Spleen (tissue), 7 donors: ENCODE measurements around the gene COX4I2.

Experiments
- POLR2AphosphoS5 ChIP-seq, 3 donors: sonication (generic); formaldehyde crosslinking; IDR thresholded peaks; one replicate each; pipeline ENCODE4 v1.5.1; 2017; ENCODE audit warnings: antibody characterized with exemption in 3 of 3
- TF ChIP-seq, protein P1 (sequence below), 11 experiments: fragments of 200-600 bp in 7 of 11; fragments of 450-650 bp in 4 of 11; sonication (generic) in 4 of 11; IDR thresholded peaks in 8 of 11; conservative IDR thresholded peaks in 3 of 11; 1 replicate in 7 of 11; 2 replicates in 4 of 11; pipeline versions ENCODE4 v1.4.0 to v1.8.0; 2016 to 2021; ENCODE audit warnings: antibody characterized with exemption in 11 of 11, inconsistent platforms in 4 of 11, mild to moderate bottlenecking in 1 of 11
- donor health status: DM: no; HTN: no; CAD: no; lungs with moderate emphysema.
- donor health status: DM: no; HTN: no; CAD: no.
- donor health status: DM: no; HTN: no; CAD: no.

DNA sequence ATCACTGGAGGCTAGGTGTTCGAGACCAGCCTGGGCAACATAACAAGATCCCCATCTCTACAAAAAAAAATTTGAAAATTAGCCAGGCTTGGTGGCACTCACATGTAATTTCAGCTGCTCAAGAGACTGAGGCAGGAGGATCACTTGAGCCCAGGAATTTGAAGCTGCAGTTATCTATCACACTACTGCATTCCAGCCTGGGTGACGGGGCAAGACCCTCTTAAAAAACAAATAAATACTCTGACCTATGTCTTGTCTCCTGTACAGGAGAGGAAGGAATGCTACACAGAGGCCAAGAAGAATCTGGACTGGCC lies 25.8 kb downstream of the COX4I2 start:
- TF ChIP-seq, protein P1, sequence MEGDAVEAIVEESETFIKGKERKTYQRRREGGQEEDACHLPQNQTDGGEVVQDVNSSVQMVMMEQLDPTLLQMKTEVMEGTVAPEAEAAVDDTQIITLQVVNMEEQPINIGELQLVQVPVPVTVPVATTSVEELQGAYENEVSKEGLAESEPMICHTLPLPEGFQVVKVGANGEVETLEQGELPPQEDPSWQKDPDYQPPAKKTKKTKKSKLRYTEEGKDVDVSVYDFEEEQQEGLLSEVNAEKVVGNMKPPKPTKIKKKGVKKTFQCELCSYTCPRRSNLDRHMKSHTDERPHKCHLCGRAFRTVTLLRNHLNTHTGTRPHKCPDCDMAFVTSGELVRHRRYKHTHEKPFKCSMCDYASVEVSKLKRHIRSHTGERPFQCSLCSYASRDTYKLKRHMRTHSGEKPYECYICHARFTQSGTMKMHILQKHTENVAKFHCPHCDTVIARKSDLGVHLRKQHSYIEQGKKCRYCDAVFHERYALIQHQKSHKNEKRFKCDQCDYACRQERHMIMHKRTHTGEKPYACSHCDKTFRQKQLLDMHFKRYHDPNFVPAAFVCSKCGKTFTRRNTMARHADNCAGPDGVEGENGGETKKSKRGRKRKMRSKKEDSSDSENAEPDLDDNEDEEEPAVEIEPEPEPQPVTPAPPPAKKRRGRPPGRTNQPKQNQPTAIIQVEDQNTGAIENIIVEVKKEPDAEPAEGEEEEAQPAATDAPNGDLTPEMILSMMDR (IDR thresholded peaks at IDR 0.05 in 8 of 11, conservative IDR thresholded peaks at IDR 0.05 in 3 of 11), result no peak
- no peak for TF ChIP-seq POLR2AphosphoS5 (IDR thresholded peaks at IDR 0.05)
